Stimulated activated CD4-positive, alpha-beta T cell treated with anti-CD3 and anti-CD28 coated beads, Interleukin-15, amount 100 ng/mL, for 48 hours (primary cell): ENCODE data around the gene PIGN.

Experiments
- DNase-seq, 2 donors: peaks; one replicate each; pipeline ENCODE4 v3.0.0-alpha.2; 2020; ENCODE audit warnings: low read depth in 2 of 2

The PIGN gene, protein sequence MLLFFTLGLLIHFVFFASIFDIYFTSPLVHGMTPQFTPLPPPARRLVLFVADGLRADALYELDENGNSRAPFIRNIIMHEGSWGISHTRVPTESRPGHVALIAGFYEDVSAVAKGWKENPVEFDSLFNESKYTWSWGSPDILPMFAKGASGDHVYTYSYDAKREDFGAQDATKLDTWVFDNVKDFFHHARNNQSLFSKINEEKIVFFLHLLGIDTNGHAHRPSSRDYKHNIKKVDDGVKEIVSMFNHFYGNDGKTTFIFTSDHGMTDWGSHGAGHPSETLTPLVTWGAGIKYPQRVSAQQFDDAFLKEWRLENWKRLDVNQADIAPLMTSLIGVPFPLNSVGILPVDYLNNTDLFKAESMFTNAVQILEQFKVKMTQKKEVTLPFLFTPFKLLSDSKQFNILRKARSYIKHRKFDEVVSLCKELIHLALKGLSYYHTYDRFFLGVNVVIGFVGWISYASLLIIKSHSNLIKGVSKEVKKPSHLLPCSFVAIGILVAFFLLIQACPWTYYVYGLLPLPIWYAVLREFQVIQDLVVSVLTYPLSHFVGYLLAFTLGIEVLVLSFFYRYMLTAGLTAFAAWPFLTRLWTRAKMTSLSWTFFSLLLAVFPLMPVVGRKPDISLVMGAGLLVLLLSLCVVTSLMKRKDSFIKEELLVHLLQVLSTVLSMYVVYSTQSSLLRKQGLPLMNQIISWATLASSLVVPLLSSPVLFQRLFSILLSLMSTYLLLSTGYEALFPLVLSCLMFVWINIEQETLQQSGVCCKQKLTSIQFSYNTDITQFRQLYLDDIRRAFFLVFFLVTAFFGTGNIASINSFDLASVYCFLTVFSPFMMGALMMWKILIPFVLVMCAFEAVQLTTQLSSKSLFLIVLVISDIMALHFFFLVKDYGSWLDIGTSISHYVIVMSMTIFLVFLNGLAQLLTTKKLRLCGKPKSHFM

GRCh38 chr18:62186774-62187542 lies at the start of gene PIGN, which contains the start of gene RELCH:
Gene PIGN (minus strand): TSS chr18:62187056. CDS start chr18:62161353, 25,703 bp downstream.
Gene RELCH (plus strand): TSS chr18:62187255. CDS start chr18:62187506, 251 bp downstream.
- peak; percentile 92 to 94 for DNase-seq

- DNase-seq, result no peak
Measured at GRCh38 chr18:62236252-62236651, 49.4 kb upstream of the PIGN start.

GRCh38 chr18:62226047-62226446 lies 39.2 kb upstream of the PIGN start:
- no peak for DNase-seq

DNA sequence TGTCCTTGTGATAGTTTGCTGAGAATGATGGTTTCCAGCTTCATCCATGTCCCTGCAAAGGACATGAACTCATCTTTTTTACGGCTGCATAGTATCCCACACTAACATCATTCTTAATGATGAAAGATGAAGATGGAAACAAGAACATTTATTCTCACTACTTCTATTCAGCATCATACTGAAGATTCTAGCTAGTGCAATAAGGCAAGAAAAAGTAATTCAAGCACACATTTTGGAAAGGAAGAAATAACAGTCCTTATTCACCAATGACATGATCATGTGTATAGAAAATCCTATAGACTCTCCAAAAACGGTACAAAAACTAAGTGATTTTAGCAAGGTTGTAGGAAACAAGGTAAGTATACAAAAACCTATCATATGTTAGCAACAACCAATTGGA lies 37.4 kb upstream of the PIGN start:
- no peak for DNase-seq

- no peak for DNase-seq
Measured at GRCh38 chr18:62214790-62215189, 27.9 kb upstream of the PIGN start.

- no peak for DNase-seq
Measured at GRCh38 chr18:62211325-62211828, 24.5 kb upstream of the PIGN start.

- no peak for DNase-seq
Measured at GRCh38 chr18:62210138-62210537, 23.3 kb upstream of the PIGN start.

GRCh38 chr18:62209046-62209445 lies 22.2 kb upstream of the PIGN start:
- no peak for DNase-seq

DNA sequence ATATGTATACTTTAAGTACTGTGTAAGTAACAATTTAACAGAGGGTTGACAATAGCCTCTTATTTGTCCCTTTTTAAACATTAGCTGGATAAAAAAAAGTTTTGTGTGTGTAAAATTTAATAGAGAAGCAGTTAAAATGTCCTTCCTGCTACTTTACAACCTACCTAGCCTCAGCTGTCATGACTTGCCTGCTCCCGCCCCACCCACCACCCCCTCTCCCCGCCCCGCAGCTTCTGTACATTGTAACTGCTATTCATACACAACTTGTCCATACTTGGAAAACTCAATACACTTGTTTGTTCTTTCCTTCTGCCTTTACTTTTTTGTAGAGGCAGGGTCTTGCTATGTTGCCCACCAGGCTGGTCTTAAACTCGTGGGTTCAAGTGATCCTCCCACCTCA lies 19.7 kb upstream of the PIGN start:
- no peak for DNase-seq

DNA sequence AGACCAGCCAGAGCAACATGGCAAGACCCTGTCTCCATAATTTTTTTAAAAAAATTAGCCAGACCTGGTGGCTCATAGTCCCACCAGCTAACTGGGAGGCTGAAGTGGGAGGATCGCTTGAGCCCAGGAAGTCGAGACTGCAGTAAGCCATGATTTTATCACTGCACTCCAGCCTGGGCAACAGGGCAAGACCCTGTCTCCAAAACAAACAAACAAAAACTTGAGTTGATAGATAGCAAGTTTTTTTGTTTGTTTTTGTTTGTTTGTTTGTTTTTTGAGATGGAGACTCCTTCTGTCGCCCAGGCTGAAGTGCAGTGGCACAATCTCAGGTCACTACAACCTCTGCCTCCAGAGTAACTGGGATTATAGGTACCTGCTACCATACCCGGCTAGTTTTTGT lies 19.0 kb upstream of the PIGN start:
- no peak for DNase-seq

DNA sequence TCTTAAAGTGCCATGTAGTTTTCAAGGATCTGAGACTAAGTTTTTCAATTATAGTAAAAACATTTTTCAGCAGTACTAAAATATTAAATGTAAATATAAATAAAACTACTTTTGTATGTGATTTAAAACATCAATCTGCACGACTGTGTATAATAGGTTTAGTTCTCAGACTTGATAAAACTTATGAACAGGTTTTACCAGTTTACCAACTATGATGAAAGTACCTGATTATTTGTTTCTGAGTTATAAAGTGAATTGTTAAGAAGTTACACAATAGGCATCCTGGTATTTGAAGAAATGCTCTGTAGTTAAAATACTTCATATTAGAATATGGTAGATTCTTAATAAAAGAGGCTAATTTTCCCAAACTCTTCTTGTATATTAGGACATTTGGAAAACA lies 15.0 kb upstream of the PIGN start:
- DNase-seq, result no peak

GRCh38 chr18:62200121-62200914 lies 13.5 kb upstream of the PIGN start:
- no peak for DNase-seq

GRCh38 chr18:62199629-62200028 lies 12.8 kb upstream of the PIGN start:
- DNase-seq, result no peak

- DNase-seq, result no peak
Measured at GRCh38 chr18:62198259-62198658, 11.4 kb upstream of the PIGN start.

DNA sequence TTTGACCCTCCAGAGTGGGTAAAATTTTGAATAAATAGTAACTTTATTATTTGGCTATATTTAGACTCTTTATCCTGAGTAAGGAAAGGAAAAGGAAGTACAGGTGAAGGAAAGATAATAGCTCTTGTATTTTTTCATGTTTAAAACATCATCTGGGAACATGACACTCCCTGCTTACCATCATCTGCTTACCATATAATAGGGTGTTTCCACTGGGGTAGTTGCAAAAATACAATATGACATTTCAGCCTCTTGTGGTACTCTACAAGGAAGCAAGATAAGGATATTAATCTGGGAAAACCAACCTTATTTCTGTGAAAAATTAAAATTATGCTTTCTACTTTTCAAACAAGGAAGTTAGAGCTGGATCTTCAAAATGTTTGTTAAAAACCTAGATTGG lies 10.1 kb upstream of the PIGN start:
- no peak for DNase-seq

DNA sequence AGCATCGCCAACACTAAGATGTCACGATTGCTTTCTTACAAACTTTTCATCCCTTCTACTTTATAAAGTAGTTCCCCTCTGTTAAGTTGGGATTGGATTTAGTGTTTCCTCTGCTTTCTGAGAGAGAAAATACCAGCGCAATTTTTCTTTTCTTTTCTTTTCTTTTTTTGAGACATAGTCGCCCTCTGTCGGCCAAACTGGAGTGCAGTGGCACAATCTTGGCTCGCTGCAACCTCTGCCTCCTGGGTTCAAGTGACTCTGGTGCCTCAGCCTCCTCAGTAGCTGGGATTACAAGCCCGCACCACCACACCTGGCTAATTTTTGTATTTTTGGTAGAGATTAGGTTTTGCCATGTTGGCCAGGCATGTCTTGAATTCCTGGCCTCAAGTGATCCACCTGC lies 9.2 kb upstream of the PIGN start:
- DNase-seq, result no peak

DNA sequence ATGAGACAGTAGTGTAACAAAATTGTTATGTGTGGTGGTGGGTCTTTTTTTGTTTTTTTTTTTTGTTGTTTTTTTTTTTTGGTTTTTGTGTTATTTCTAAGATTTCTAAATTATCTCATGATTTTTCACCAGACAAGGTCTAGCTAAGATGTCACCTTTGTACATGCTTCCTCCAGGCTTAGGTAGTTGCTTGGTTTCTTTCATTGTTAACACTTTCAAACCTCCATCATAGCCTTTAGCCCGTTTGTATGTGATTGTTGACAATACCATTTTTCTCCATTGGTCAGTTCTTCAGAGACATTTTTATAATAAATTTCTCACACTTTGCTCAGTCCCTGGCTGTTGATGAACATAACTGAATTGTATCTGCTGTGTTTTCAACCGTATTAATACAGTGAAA lies 2.4 kb upstream of the PIGN start:
- no peak for DNase-seq

DNA sequence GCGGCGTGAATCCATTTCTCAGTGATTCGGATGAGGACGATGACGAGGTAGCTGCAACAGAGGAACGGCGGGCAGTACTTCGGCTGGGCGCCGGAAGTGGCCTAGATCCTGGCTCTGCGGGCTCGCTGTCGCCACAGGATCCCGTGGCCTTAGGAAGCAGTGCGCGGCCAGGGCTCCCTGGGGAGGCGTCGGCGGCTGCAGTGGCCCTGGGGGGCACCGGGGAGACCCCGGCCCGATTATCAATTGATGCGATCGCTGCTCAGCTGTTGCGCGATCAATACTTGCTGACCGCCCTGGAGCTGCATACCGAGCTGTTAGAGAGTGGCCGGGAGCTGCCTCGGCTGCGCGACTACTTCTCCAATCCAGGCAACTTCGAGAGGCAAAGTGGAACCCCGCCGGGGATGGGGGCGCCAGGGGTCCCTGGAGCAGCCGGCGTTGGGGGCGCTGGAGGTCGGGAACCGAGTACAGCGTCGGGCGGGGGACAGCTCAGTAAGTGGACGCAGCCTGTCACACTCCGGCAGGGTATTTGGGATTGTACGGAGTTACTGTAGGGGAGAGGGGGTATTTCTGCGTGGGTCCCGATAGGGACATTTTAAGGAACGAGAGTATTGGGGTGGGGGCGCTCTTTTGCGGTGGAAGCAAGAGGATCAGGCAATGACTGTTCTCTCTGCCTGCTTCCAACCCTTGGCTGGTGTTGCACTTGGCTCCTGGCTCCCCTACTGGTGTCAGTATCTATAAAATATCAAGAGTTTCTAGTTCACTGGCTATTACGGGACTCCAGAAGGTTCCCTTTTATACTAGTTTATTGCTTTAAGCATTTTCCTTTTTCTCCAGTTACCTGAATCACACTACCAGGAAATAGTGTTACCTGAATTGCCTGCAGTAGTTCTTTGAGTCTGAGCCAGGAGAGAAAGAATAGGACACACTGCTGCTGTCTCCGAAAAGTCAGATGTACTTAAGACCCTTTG lies 971 bp upstream of the PIGN start:
- DNase-seq, result peak; percentile 4 to 16

DNA sequence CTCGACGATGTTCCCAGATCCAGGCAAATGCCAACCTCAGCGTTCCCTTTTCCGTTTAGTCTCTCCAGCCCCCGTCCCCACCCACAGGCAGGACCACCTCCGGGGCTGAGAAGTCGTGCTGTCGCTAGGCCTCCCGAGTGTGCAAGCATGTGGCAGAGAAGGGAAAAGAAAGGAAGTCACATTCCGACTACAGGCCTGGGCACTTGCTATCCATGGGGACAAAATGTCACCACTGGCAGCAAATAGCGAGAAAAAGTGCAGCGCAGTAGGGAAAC lies 420 bp downstream of the PIGN start:
- peak in 1 of 2 donors; percentile 3 for DNase-seq
